Endodermal cell (in vitro differentiated cells): Measurements from ENCODE around the gene RASL10B. TPM values are rescaled to one million over a fixed set of nuclear protein-coding genes. Genes with fewer than 3 reads are reported as not detected.
A peak's percentile ranks its signal among the peaks of the same experiment; 100 is the strongest.

Source experiments
- DNase-seq: peaks from one replicate; pipeline ENCODE4 v3.0.0-alpha.2; 2017
- H3K27ac ChIP-seq: 2 replicates; pipeline ENCODE4 v1.5.1; 2013; ENCODE audit warnings: mild to moderate bottlenecking, low read depth, low read length, moderate library complexity
- H3K27me3 ChIP-seq: 2 replicates; pipeline ENCODE4 v1.6.1; 2013; ENCODE audit warnings: mild to moderate bottlenecking, low read length, moderate library complexity; ENCODE audit not compliant: insufficient read depth, control insufficient read depth, poor library complexity, severe bottlenecking
- H3K36me3 ChIP-seq: 2 replicates; pipeline ENCODE4 v1.7.0; 2013; ENCODE audit warnings: mild to moderate bottlenecking, low read length, moderate library complexity; ENCODE audit not compliant: control insufficient read depth, insufficient read depth
- H3K4me1 ChIP-seq: one replicate; pipeline ENCODE4 v1.7.0; 2013; ENCODE audit warnings: low read length; ENCODE audit not compliant: control insufficient read depth, insufficient read depth
- H3K4me3 ChIP-seq: 2 replicates; pipeline ENCODE4 v1.5.1; 2013; ENCODE audit warnings: mild to moderate bottlenecking, low read length, moderate library complexity
- H3K9ac ChIP-seq: 2 replicates; pipeline ENCODE4 v1.6.1; 2013; ENCODE audit warnings: mild to moderate bottlenecking, low read length, moderate library complexity; ENCODE audit not compliant: poor library complexity, severe bottlenecking; ENCODE audit errors: extremely low read depth
- H3K9me3 ChIP-seq: 2 replicates; pipeline ENCODE4 v1.6.1; 2013; ENCODE audit warnings: mild to moderate bottlenecking, low read length, moderate library complexity; ENCODE audit not compliant: control insufficient read depth
- H3K27ac Mint-ChIP-seq: 2 replicates; pipeline ENCODE4 v1.8.0; 2020; ENCODE audit warnings: mixed read lengths
- H3K27me3 Mint-ChIP-seq: 2 replicates; pipeline ENCODE4 v1.8.0; 2021; ENCODE audit warnings: mild to moderate bottlenecking, mixed read lengths; ENCODE audit not compliant: insufficient read depth
- H3K36me3 Mint-ChIP-seq: 2 replicates; pipeline ENCODE4 v1.8.0; 2020; ENCODE audit warnings: low read depth, mixed read lengths
- H3K4me1 Mint-ChIP-seq: 2 replicates; pipeline ENCODE4 v1.8.0; 2020; ENCODE audit warnings: mixed read lengths
- H3K4me3 Mint-ChIP-seq: 2 replicates; pipeline ENCODE4 v1.8.0; 2020; ENCODE audit warnings: mild to moderate bottlenecking, moderate library complexity, mixed read lengths
- H3K9me3 Mint-ChIP-seq: 2 replicates; pipeline ENCODE4 v1.8.0; 2020; ENCODE audit warnings: mild to moderate bottlenecking, mixed read lengths
- CTCF ChIP-seq: fragments of 200-600 bp; sonication (generic); conservative IDR thresholded peaks from 2 replicates; pipeline ENCODE4 v1.5.0; 2021; ENCODE audit warnings: antibody characterized with exemption, mild to moderate bottlenecking
- WGBS, 2 experiments: methylation state at CpG; one replicate each; pipeline versions ENCODE4 v1.1.5 to v1.1.7; 2013; ENCODE audit warnings: missing lambda C conversion rate in 2 of 2, mixed read lengths in 1 of 2; ENCODE audit not compliant: insufficient coverage in 1 of 2, insufficient read length in 1 of 2; 5-methylcytosine and 5-hydroxymethylcytosine counted together
- total RNA-seq, 2 donors: library from RNA; stranded (reverse); fragmentation: NEBNext Ultra II Directional in 1 of 2; extraction: Animal tissue kit (Norgen Biotek cat#: 25700) in 1 of 2; gene quantifications; 2 replicates in 1 of 2; 3 replicates in 1 of 2; pipeline ENCODE4 v1.2.1, GENCODE V29; 2021

Gene RASL10B
- total RNA-seq, 2 donors from 2014 or later: 28.6 to 31.9 TPM

GRCh38 chr17:35710950-35711349, 20.5 kb upstream of the RASL10B start:
- H3K27ac ChIP-seq: no peak overlapping the region
- WGBS, 2 experiments: 83 to 88% methylated on average over 1 to 2 of the region's 2 CpGs
- Mint-ChIP-seq H3K27me3 (no peaks in the 10 kb centered on the region), H3K4me1 (peaks cover 6% of the 10 kb centered on the region), H3K36me3 (peaks cover 31% of the 10 kb centered on the region), H3K27ac (no peak overlapping the region), H3K4me3 (no peak overlapping the region), H3K9me3 (no peaks in the 10 kb centered on the region)
- DNase-seq: no peak
- no peak overlapping the region for H3K9ac ChIP-seq
- H3K27me3 ChIP-seq: no peaks in the 10 kb centered on the region
- no peaks in the 10 kb centered on the region for H3K9me3 ChIP-seq
- no peak overlapping the region for H3K4me3 ChIP-seq
- no peak for TF ChIP-seq CTCF
- H3K4me1 ChIP-seq: peaks cover 4% of the 10 kb centered on the region
- peaks cover 67% of the 10 kb centered on the region for H3K36me3 ChIP-seq

GRCh38 chr17:35713069-35713728, 18.2 kb upstream of the RASL10B start:
- H3K9ac ChIP-seq: no peak overlapping the region
- Mint-ChIP-seq H3K4me3 (no peak overlapping the region), H3K27me3 (no peaks in the 10 kb centered on the region), H3K36me3 (peaks cover 37% of the 10 kb centered on the region), H3K4me1 (peaks cover 14% of the 10 kb centered on the region), H3K27ac (no peak overlapping the region), H3K9me3 (no peaks in the 10 kb centered on the region)
- no peak overlapping the region for H3K4me3 ChIP-seq
- peaks cover 6% of the 10 kb centered on the region for H3K4me1 ChIP-seq
- no peak for DNase-seq
- H3K36me3 ChIP-seq: peaks cover 85% of the 10 kb centered on the region
- H3K9me3 ChIP-seq: no peaks in the 10 kb centered on the region
- no peaks in the 10 kb centered on the region for H3K27me3 ChIP-seq
- no peak for TF ChIP-seq CTCF
- H3K27ac ChIP-seq: peak overlapping the region; percentile 3
- WGBS, 2 experiments: 76 to 84% methylated on average over 7 of the region's 7 CpGs

GRCh38 chr17:35714988-35715387, 16.5 kb upstream of the RASL10B start:
- H3K4me3 Mint-ChIP-seq: no peak overlapping the region
- H3K9ac ChIP-seq: no peak overlapping the region

More at GRCh38 chr17:35714988-35715387, 16.5 kb upstream of the RASL10B start:
- Mint-ChIP-seq H3K27me3 (no peaks in the 10 kb centered on the region), H3K36me3 (peaks cover 40% of the 10 kb centered on the region), H3K4me1 (peaks cover 14% of the 10 kb centered on the region), H3K27ac (no peak overlapping the region), H3K9me3 (no peaks in the 10 kb centered on the region)
- 90 to 92% methylated on average over 2 of the region's 2 CpGs for WGBS, 2 experiments
- H3K4me3 ChIP-seq: no peak overlapping the region
- DNase-seq: no peak
- H3K9me3 ChIP-seq: no peaks in the 10 kb centered on the region
- no peaks in the 10 kb centered on the region for H3K27me3 ChIP-seq
- no peak overlapping the region for H3K27ac ChIP-seq
- peaks cover 82% of the 10 kb centered on the region for H3K36me3 ChIP-seq
- H3K4me1 ChIP-seq: peaks cover 6% of the 10 kb centered on the region
- no peak for TF ChIP-seq CTCF
